OCI-LY7 (cell line): ENCODE results near the gene UNC13B. TPM values are rescaled to one million over a fixed set of nuclear protein-coding genes. Genes with fewer than 3 reads are reported as not detected.

Experiments used
- BruUV-seq: library from RNA; stranded (reverse); fragments of 400-500 nt; replicated peaks from 2 replicates; lab custom pipeline; 2021; lab: Mats Ljungman, UMichigan
- CTCF ChIA-PET: fragments of 300-600 bp; sonication (Branson Sonifier 250); formaldehyde crosslinking; loops from one replicate; lab custom pipeline; 2022; ENCODE audit warnings: antibody characterized with exemption; ENCODE audit not compliant: unreplicated experiment; lab: Charles Lee
- POLR2A ChIA-PET: fragments of 300-600 bp; sonication (Branson Sonifier 250); formaldehyde crosslinking; loops from one replicate; lab custom pipeline; 2022; ENCODE audit warnings: antibody characterized with exemption; lab: Charles Lee
- DNase-seq: peaks from one replicate; pipeline ENCODE4 v3.0.0-alpha.2; 2015; ENCODE audit warnings: low spot score
- H2AFZ ChIP-seq: fragments of 200-600 bp; sonication (generic), shearing (Covaris generic); 2 replicates; pipeline ENCODE4 v1.6.1; 2014; ENCODE audit warnings: mild to moderate bottlenecking, antibody characterized with exemption, low read length, moderate library complexity
- H3K27ac ChIP-seq: fragments of 200-600 bp; sonication (generic); 2 replicates; pipeline ENCODE4 v1.5.1; 2014; ENCODE audit warnings: mixed run types, low read depth, mild to moderate bottlenecking, moderate library complexity, low read length, inconsistent platforms; ENCODE audit not compliant: poor library complexity, severe bottlenecking
- H3K36me3 ChIP-seq: fragments of 200-600 bp; sonication (generic); 2 replicates; pipeline ENCODE4 v1.6.1; 2014; ENCODE audit warnings: mild to moderate bottlenecking, antibody characterized with exemption, low read length, moderate library complexity, mixed read lengths; ENCODE audit not compliant: insufficient read depth
- H3K4me1 ChIP-seq: fragments of 200-600 bp; sonication (generic); 2 replicates; pipeline ENCODE4 v1.5.1; 2014; ENCODE audit warnings: mild to moderate bottlenecking, low read length; ENCODE audit not compliant: insufficient read depth, poor library complexity, severe bottlenecking
- H3K4me2 ChIP-seq: fragments of 200-600 bp; sonication (generic); 2 replicates; pipeline ENCODE4 v1.6.1; 2014; ENCODE audit warnings: mild to moderate bottlenecking, low read length
- H3K4me3 ChIP-seq: fragments of 200-600 bp; sonication (generic); 2 replicates; pipeline ENCODE4 v1.5.1; 2014; ENCODE audit warnings: mild to moderate bottlenecking, low read depth, low read length; ENCODE audit not compliant: poor library complexity, severe bottlenecking
- H3K79me2 ChIP-seq: fragments of 200-600 bp; sonication (generic); 2 replicates; pipeline ENCODE4 v1.6.1; 2016; ENCODE audit warnings: low read depth, mild to moderate bottlenecking, low read length, moderate library complexity, mixed read lengths; ENCODE audit not compliant: insufficient read depth
- H3K9me2 ChIP-seq: fragments of 200-600 bp; sonication (generic); 2 replicates; pipeline ENCODE4 v1.6.1; 2016; ENCODE audit warnings: mild to moderate bottlenecking, low read length, mixed read lengths; ENCODE audit not compliant: insufficient read depth
- H3K9me3 ChIP-seq: fragments of 200-600 bp; sonication (generic); 2 replicates; pipeline ENCODE4 v1.6.1; 2014; ENCODE audit warnings: mild to moderate bottlenecking, mixed run types, low read length, mixed read lengths
- H4K20me1 ChIP-seq: fragments of 200-600 bp; sonication (generic); 2 replicates; pipeline ENCODE4 v1.6.1; 2014; ENCODE audit warnings: mild to moderate bottlenecking, antibody characterized with exemption, low read length, moderate library complexity, mixed read lengths; ENCODE audit not compliant: insufficient read depth
- CTCF ChIP-seq: fragments of 200-600 bp; sonication (generic); conservative IDR thresholded peaks from 2 replicates; pipeline ENCODE4 v1.5.1; 2014; ENCODE audit warnings: mild to moderate bottlenecking, antibody characterized with exemption, low read length, moderate library complexity, mixed read lengths
- EZH2phosphoT487 ChIP-seq: fragments of 200-600 bp; sonication (generic); IDR thresholded peaks from 2 replicates; pipeline ENCODE4 v1.6.1; 2018; ENCODE audit warnings: low read depth, borderline replicate concordance, mild to moderate bottlenecking, mixed run types, antibody characterized with exemption, low read length, moderate library complexity, mixed read lengths
- intact Hi-C: fragments of 100-400 bp; cut with micrococcal nuclease; formaldehyde crosslinking; loops from one replicate; pipeline ENCODE4 v1.10.0; 2022; ENCODE audit not compliant: unreplicated experiment
- total RNA-seq, 2 experiments: library from RNA; depleted of rRNA in 1 of 2; stranded (reverse); fragments of >200 nt in 1 of 2; shearing (Covaris generic) in 1 of 2; gene quantifications; 2 replicates each; pipeline ENCODE4 v1.2.3, GENCODE V29; 2014 to 2022

UNC13B gene
- total RNA-seq, 2 experiments from 2014 or later: 1.7 to 5.8 TPM

GRCh38 chr9:35357826-35358225 is 196.0 kb downstream of the UNC13B start:
- intact Hi-C loops: no loop called here
- ChIA-PET CTCF (no interaction called here), POLR2A (no interaction called here)
- Histone ChIP-seq H3K4me3 (no peak overlapping the region), H3K9me2 (no peaks in the 10 kb centered on the region), H4K20me1 (no peaks in the 10 kb centered on the region), H3K27ac (no peak overlapping the region), H3K9me3 (no peaks in the 10 kb centered on the region), H3K4me2 (no peak overlapping the region), H3K36me3 (no peaks in the 10 kb centered on the region), H2AFZ (no peak overlapping the region), H3K79me2 (no peaks in the 10 kb centered on the region), H3K4me1 (no peaks in the 10 kb centered on the region)
- BruUV-seq: no TSS peak
- DNase-seq: no peak
- no peak for TF ChIP-seq EZH2phosphoT487
- no peak for TF ChIP-seq CTCF

GRCh38 chr9:35364817-35365585 is 203.2 kb downstream of the UNC13B start:
- TF ChIP-seq CTCF (no peak), EZH2phosphoT487 (no peak)
- intact Hi-C loops: no loop called here
- BruUV-seq: no TSS peak

GRCh38 chr9:35366627-35367026 is 204.8 kb downstream of the UNC13B start:
- no peak overlapping the region for H3K27ac ChIP-seq
- H2AFZ ChIP-seq: no peak overlapping the region
- H3K79me2 ChIP-seq: no peaks in the 10 kb centered on the region
- CTCF ChIA-PET: no interaction called here
- H3K4me1 ChIP-seq: no peaks in the 10 kb centered on the region
- no peak for TF ChIP-seq EZH2phosphoT487
- no peak for TF ChIP-seq CTCF
- H4K20me1 ChIP-seq: no peaks in the 10 kb centered on the region
- no TSS peak for BruUV-seq
- intact Hi-C loops: no loop called here
- H3K36me3 ChIP-seq: no peaks in the 10 kb centered on the region
- H3K4me3 ChIP-seq: no peak overlapping the region
- no peak overlapping the region for H3K4me2 ChIP-seq
- POLR2A ChIA-PET: interaction anchor here (0.6 kb wide), 1 partner anchor 376 kb away, joined by 3 read pairs; no protein-coding TSS in a partner anchor
- H3K9me3 ChIP-seq: no peaks in the 10 kb centered on the region
- H3K9me2 ChIP-seq: no peaks in the 10 kb centered on the region
- no peak for DNase-seq

More at GRCh38 chr9:35364817-35365585, 203.2 kb downstream of the UNC13B start:
- ChIA-PET CTCF (no interaction called here), POLR2A (interaction anchor here (0.8 kb wide), 1 partner anchor 9 kb away, joined by 3 read pairs; no protein-coding TSS in a partner anchor)
- Histone ChIP-seq H3K79me2 (no peaks in the 10 kb centered on the region), H3K9me2 (no peaks in the 10 kb centered on the region), H3K36me3 (no peaks in the 10 kb centered on the region), H3K4me1 (no peaks in the 10 kb centered on the region), H2AFZ (no peak overlapping the region), H4K20me1 (no peaks in the 10 kb centered on the region), H3K4me2 (no peak overlapping the region), H3K27ac (no peak overlapping the region), H3K9me3 (no peaks in the 10 kb centered on the region), H3K4me3 (no peak overlapping the region)
- DNase-seq: no peak
